HG03103 (cell line): ENCODE measurements around the gene CHD5.

Source experiments
- ATAC-seq: cut with Tn5 transposase; IDR thresholded peaks from one replicate; pipeline ENCODE4 v1.9.1; 2021; ENCODE audit warnings: low read depth; ENCODE audit not compliant: unreplicated experiment

CHD5 gene

DNA sequence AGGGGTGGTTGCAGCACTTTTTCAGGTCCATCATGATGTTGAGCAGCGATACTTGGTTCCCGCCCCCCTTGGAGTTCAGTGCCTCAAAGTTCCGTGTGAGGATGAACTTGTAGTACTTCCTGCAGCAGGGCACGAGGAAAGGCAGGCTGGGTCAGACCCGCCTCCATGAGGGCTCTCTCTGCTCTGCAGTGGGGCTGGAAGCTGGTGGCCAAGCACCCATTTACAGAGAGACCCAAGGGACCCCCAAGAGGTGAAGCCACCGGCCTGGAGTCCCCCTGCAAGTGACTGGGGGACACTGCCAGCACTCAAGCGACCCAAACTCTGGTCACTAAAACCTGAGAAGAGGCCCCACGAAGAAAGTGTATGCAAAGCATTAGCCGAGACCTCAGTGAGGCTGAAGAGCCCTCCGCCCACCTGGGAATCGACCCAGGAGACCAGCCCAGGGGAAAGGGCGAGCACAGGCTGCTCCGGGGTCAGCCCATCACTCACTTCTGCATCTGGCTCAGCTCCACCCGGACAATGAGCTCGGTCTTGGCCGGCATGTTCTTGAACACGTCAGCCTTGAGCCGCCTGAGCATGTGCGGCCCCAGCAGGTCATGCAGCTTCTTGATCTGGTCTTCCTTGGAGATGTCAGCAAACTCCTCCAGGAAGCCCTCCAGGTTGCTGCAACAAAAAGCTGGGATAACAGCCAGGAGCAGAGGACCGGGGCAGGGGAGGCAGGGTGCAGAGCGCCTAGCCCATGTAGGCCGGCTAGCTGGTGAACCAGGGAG is 45.2 kb downstream of the CHD5 start:
- ATAC-seq = no peak

DNA sequence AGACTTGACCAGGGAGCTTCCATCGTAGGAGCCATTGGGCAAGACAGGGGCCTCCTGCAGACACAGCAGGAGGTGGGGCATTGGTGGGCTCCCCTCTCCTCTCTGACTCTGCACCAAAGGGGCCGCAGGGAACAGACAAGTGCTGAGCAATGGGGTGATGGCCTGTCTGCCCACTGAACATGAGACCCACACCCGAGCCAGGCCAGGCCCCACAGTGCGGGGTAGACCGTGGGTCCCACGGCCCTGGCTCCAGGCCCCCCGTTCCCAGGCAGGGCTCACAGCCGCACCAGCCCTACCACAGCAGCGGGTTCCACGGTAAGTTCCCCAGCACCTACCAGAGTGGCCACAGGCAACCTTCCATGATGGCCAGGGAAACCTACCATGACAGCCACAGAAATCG is 45.9 kb downstream of the CHD5 start:
- no peak for ATAC-seq

DNA sequence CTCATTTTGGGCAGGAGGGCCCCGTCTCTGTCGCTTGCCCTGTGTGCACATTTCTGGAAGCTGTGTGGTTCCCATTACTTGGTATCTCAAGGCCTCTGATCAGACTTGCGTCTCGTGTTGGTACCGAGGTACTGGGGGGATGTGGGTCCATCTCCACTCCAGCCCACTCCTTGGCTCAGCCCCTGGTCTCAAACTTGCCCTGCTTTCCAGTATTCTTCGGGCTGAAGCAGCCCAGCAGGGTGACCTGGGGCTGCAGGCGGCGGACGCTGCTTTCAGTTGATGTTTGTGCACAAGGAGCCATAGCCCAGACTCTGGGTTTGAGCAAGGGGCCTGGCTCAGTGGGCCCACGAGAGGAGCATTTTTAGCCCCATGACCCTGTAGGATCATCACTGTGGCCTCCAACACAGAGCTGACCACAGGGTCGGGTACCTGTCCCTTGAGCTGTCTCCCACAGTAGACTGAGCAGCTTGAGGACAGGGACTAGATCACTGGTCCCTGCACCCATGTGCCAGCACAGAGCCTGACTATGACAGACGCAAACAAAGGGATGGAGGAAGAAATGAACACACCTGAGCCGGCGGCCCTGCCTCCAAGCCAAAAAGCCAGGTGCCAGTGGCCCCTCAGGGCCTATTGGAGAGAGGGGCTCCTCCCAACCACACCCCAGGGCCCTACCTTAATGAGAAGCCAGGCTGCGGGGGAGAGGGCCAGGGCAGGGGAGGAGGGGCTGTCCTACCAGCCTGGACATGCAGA is 46.8 kb downstream of the CHD5 start:
- ATAC-seq = no peak

DNA sequence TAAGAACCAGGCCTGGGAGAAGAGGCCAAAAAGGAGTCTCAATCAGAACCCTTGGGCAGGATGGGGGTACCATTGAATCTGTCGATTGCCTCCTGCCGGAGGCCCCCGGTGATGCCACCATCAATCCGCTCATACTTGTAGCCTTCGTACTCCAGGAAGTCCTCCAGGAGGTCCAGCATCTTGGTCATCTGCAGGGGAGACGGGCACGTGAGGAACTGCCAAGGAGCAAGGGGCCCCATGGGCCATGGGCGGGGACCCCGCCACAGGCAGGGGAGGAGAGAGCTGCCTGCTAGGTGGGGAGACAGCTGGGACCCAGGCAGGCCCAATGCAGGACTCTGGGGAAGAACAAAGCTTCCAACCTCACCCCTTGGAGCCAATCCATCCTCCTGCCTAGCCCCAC is 48.6 kb downstream of the CHD5 start:
- no peak for ATAC-seq

DNA sequence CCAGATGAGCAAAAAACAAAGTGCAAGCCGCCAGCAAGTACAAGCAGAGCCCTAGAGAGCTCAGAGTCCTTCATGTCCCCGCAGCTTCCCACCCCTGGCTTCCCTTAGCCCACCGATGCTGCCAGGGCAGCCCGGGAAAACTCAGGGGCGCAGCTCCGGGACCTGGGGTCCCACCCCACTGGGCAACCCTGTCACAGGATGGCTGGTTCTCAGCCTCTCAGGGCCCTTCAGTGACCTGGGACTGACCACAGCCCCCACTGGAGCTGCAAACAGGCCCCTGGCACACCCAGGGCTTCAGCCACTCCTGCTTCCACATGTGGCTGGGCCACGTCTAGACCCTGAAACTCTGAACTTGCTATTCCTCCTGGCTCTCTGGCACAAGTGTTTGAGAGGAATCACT is 49.5 kb downstream of the CHD5 start:
- ATAC-seq = no peak

- no peak for ATAC-seq
Observed at GRCh38 chr1:6130036-6130435, 50.1 kb downstream of the CHD5 start.

- ATAC-seq = no peak
Observed at GRCh38 chr1:6129313-6129712, 50.8 kb downstream of the CHD5 start.

GRCh38 chr1:6128276-6129081 is 51.6 kb downstream of the CHD5 start:
- ATAC-seq = no peak

GRCh38 chr1:6127587-6128163 is 52.4 kb downstream of the CHD5 start:
- no peak for ATAC-seq

DNA sequence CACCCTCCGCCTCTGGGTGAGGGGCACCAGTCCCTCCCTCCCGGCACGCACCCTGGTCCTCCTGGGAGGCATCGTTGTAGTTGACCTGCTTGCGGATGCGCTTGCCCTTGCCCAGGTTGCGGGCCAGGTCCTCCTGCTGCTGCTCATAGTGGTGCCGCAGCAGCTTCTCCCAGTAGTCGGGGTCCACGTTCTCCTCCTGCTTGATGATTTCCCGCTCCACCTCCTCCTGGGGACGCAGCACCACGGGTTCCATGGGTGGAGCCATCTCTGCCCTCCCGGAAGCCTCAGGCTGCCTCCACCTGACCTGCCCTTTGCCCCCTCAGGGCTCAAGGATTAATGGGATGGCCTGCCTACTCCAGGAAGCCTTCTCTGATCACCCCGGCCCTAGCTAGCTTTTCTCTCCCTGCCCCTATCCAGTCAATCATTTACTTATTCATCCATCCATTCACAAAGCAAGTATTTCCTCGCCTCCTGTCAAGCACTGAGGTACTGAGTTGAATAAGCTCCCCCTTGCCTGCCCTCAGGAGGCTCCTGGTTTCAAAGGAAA is 53.5 kb downstream of the CHD5 start:
- ATAC-seq = no peak

DNA sequence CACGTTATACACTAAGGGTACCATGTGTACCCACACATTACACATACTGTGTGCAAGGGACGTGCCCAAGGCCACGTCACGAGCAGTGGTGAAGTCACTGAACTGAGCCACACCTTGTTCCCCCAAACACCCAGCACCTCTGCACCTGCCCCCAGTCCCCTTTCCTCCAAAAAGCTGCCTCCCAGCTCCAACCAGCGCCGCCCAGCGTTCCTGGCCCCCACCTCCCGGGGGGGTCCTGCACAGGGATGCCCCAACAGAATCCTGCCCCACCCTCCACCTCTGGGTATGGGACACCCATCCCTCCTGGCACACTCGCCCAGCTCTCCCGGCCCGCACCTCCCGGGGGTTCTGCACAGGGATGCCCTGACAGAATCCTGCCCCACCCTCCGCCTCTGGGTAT is 54.1 kb downstream of the CHD5 start:
- ATAC-seq = no peak

DNA sequence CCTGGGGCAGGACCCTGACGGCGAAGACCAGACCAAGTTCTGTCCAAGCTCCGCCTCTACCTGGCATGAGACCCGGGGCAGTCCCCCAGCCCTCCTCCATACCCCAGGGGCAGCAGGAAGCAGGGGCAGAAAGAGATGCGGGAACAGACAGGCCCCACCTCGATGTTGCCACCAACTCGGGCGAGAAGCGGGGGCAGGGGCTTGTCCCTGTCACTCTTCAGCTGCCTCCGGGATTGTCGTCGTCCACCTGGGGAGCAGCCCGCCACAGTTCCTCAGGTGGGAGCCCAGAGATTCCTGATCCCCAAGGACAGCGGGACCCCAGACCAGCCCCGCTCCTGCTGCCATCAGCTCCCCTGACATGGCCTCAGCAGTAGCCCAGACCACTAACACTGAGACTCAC is 54.8 kb downstream of the CHD5 start:
- no peak for ATAC-seq

GRCh38 chr1:6124746-6125365 is 55.3 kb downstream of the CHD5 start:
- no peak for ATAC-seq

DNA sequence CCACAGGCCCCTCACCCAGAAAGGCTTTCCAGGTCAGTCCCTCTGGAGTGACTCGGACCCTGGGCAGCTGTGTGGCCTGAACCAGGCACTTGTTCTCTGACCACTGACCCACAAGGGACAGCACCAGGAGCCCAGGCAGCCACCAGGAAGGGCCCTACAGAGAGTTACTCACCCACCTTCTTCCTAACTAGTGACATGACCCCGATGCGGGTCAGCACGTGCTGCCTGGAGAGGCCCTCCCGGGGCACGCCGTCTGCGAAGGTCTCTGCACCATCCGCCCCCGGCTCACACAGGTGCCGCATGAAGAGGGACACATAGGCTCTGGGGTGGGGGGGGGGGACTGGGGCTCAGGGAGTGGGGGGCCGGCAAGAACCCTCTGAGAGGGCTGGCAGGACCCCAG is 55.8 kb downstream of the CHD5 start:
- ATAC-seq = no peak

DNA sequence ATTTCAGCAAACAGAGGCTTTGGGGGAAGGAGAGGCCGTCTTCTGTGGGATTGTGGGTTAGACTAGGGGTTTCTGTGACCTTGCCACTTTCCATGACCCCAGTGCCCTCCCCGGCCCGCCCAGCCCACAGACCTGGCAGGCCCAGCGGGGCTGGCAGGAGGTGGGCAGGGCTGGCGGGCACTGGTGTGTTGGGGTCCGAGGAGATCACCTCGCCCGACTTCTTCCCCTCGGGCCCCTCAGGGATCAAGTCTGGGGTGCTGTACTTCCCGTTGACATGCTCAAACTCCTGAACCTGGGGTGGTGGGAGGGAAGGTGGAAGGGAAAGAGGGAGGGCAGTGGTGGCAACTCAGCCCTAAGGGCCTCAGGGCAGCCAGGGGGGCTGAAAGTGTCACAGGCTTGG is 56.3 kb downstream of the CHD5 start:
- no peak for ATAC-seq

DNA sequence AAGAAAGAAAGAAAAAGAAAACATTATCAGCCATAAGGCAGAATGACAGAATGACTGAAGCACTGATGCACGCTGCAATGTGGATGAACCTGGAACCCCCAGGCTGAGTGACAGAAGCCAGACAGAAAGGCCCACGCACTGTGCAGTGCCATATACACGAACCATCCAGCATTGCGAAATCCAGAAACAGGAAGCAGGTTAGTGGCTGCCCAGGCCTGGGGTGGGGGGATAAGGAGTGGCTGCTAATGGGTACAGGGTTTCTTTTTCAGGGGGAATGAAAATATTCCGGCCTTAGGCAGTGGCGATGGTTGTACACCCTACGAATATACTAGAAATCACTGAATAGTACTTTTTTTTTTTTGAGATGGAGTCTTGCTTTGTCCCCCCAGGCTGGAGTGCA is 57.0 kb downstream of the CHD5 start:
- no peak for ATAC-seq

- no peak for ATAC-seq
Observed at GRCh38 chr1:6121651-6122370, 58.3 kb downstream of the CHD5 start.

GRCh38 chr1:6121021-6121421 is 59.1 kb downstream of the CHD5 start:
- no peak for ATAC-seq

DNA sequence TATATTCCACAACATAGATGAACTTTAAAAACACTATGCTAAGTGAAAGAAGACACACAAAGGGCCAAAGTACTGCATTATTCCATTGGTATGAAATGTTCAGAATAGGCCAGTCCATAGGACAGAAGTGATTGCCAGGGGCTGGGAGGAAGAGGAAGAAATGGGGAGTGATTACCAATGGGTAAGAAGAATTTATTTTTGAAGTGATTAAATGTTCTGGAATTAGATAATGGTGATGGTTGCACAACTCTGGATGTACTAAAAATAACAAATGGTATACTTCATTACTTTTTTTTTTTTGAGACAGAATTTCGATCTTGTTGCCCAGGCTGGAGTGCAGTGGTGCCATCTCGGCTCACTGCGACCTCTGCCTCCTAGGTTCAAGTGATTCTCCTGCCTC is 61.7 kb downstream of the CHD5 start:
- no peak for ATAC-seq

GRCh38 chr1:6117624-6118023 is 62.5 kb downstream of the CHD5 start:
- ATAC-seq = no peak
